ENCODE data around the gene RPS6KA5.
"Not testable (repeated sequence)": the region's sequence is repeated elsewhere in the genome, so short reads cannot be mapped to it uniquely, and the experiment has no call there.

The RPS6KA5 gene

DNA sequence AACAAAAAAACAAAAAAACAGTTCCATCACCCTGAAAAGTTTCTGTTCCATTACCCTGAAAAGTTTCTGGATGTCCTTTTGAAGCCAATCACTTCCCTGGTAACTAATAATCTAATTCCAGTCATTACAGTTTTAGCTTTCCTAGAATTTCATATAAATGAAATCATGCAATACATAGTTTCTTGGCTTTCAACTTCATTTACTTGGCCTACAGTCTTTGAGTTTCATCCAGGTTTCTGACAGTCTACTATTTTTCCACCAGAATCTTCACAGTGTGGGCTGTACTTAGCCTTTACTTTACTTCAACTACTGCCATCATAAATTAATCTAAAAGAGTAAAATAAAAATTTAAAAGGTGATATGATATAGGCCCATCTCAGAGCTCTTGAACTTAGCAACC, 55.5 kb downstream of the RPS6KA5 start:
- Mint-ChIP-seq H3K27ac (no peak overlapping the region), H3K4me1 (peaks cover 20 to 42% of the 10 kb centered on the region in 2 donors), H3K4me3 (no peak overlapping the region)

DNA sequence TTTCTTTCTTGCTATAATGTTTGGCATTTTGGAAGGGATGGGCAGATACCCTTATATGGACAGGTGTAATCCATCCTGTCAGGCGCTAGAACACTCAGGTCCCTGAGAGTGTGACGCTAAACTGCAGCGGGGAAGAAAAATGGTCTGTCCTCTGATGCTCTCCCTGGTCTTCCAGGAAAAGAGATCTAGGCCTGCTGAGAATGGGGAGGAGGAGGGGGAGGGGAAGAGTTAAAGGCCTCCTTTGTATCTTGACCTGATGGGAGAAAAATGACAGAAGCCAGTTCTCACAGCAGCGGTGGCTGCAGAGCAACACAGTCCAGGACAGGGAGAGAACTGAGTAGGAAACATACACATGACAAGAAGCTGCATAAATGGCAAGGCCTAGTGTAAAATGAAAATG, 61.1 kb downstream of the RPS6KA5 start:
- no peak for ATAC-seq (replicated peaks)
- Mint-ChIP-seq H3K4me1 (peaks cover 11 to 31% of the 10 kb centered on the region in 2 donors), H3K4me3 (no peak overlapping the region), H3K36me3 (no peaks in the 10 kb centered on the region), H3K9me3 (no peaks in the 10 kb centered on the region), H3K27ac (no peak overlapping the region), H3K27me3 (no peaks in the 10 kb centered on the region)
- DNase-seq: no peak

More for the DNA sequence above, 55.5 kb downstream of the RPS6KA5 start:
- H3K36me3 Mint-ChIP-seq: no peaks in the 10 kb centered on the region
- DNase-seq: no peak
- ATAC-seq (replicated peaks): no peak
- no peaks in the 10 kb centered on the region for H3K9me3 Mint-ChIP-seq
- no peaks in the 10 kb centered on the region for H3K27me3 Mint-ChIP-seq

DNA sequence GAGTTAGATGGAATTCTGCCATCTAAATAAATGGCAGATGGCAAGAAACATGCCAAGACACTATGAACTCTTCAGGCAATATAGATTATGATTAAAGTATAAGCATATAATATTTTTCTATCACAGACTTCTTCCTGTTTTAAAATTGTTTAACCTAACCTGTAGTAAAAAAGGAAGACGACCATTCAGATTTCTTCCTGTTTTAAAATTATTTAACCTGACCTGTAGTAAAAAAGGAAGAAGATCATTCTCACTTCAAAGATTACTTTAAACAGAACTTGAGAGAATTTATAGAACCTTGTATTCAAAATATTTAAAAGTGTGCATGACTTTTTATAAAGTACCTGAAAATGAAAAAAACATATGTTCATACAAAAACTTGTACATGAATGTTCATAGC, 63.5 kb downstream of the RPS6KA5 start:
- H3K27ac Mint-ChIP-seq: no peak overlapping the region
- ATAC-seq (replicated peaks): no peak

DNA sequence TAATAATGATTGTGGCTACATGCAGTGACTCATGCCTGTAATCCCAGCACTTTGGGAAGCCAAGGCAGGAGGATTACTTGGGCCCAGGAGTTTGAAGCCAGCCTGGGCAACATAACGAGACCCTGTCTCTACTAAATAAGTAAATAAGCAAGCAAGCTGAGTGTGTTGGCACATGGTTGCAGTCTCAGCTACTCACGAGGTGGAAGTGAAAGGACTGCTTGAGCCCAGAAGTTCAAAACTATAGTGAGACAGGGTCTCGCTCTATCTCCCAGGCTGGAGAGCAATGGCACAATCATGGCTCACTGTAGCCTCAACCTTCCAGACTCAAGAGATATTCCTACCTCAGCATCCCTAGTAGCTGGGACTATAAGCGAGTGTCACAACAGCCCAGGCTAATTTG, 64.7 kb downstream of the RPS6KA5 start:
- Mint-ChIP-seq H3K4me3 (no peak overlapping the region), H3K36me3 (peaks cover 0 to 3% of the 10 kb centered on the region in 2 donors), H3K9me3 (no peaks in the 10 kb centered on the region), H3K4me1 (peaks cover 24 to 48% of the 10 kb centered on the region in 2 donors), H3K27ac (peak overlapping the region; percentile 81), H3K27me3 (no peaks in the 10 kb centered on the region)
- DNase-seq (no peak), ATAC-seq (replicated peaks) (peak; percentile 64 to 72)

More for the DNA sequence above, 63.5 kb downstream of the RPS6KA5 start:
- peaks cover 18 to 38% of the 10 kb centered on the region in 2 donors for H3K4me1 Mint-ChIP-seq
- H3K9me3 Mint-ChIP-seq: no peaks in the 10 kb centered on the region
- H3K36me3 Mint-ChIP-seq: no peaks in the 10 kb centered on the region
- H3K27me3 Mint-ChIP-seq: no peaks in the 10 kb centered on the region
- no peak overlapping the region for H3K4me3 Mint-ChIP-seq
- DNase-seq: no peak

DNA sequence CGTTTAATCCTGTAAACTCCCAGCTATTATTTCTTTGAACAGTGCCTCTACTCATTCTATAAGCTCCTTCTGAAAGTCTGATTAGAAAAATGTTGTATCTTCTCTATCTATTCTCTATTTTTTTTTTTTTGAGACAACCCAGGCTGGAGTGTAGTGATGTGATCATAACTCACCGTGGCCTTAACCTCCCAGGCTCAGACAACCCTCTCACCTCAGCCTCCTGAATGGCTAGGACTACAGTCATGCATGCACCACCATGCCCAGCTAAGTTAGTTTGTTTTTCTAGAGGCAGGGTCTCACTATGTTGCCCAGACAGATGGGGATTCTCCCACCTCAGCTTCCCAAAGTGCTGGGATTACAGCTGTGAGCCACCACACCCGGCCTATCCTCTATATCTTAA, 66.6 kb downstream of the RPS6KA5 start:
- no peaks in the 10 kb centered on the region for H3K9me3 Mint-ChIP-seq
- H3K4me3 Mint-ChIP-seq: no peak overlapping the region
- H3K27me3 Mint-ChIP-seq: no peaks in the 10 kb centered on the region
- H3K4me1 Mint-ChIP-seq: peaks cover 22 to 43% of the 10 kb centered on the region in 2 donors
- H3K36me3 Mint-ChIP-seq: peaks cover 2 to 7% of the 10 kb centered on the region in 2 donors
- no peak overlapping the region for H3K27ac Mint-ChIP-seq
- ATAC-seq (replicated peaks) (no peak), DNase-seq (no peak)

DNA sequence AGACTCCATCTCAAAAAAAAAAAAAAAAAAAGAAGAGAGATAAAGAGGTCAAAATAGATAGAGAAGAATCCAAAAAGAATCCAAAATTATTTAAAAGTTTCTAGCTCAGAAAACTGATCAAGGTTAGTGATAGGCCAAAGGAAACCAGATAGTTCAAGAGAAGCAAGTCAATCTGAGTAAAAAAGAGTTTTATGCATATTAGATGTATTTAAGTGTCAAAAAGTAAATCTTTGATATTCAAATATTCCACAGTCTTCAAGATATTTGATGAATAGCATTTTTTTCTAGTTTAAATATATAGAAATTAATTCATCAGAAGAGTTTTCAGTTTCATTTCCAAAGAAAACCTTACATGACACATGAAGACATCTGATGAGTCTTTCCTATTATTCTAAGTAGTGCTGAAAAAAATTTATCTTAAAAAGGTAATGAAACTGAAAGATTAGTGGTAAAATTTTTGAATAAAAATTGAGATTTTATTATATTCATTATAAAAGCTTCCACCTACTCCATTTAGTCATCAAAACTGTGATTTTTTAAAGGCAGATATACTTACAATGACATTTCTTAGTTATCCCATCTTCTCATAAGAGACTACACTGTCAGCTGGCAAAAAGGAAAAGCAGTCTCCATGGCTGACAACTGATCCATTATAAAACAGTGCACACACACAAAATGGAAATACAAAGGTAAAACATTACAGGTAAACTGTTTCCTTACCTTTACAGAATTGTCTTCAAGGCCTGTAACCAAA, 68.6 kb downstream of the RPS6KA5 start:
- Mint-ChIP-seq H3K36me3 (peaks cover 2 to 7% of the 10 kb centered on the region in 2 donors), H3K27ac (peak overlapping the region; percentile 42), H3K27me3 (no peaks in the 10 kb centered on the region), H3K9me3 (no peaks in the 10 kb centered on the region), H3K4me3 (no peak overlapping the region), H3K4me1 (peaks cover 18 to 32% of the 10 kb centered on the region in 2 donors)
- DNase-seq: no peak
- peak in 1 of 2 donors; percentile 46 for ATAC-seq (replicated peaks)

DNA sequence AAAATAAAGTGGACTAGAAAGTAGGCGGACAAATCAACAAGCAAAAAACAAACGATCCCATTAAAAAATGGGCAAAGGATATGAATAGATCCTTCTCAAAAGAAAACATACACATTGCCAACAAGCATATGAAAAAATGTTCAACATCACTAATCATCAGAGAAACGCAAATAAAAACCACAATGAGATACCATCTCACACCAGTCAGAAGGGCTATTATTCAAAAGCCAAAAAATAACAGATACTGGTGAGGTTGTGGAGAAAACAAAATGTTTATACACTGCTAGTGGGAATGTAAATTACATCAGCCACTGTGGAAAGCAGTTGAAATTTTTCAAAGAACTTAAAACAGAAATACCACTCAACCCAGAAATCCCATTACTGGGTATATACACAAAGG, 70.3 kb downstream of the RPS6KA5 start:
- Mint-ChIP-seq H3K27me3 (no peaks in the 10 kb centered on the region), H3K36me3 (peaks cover 2 to 7% of the 10 kb centered on the region in 2 donors), H3K27ac (no peak overlapping the region), H3K9me3 (no peaks in the 10 kb centered on the region), H3K4me3 (no peak overlapping the region), H3K4me1 (peaks cover 27 to 43% of the 10 kb centered on the region in 2 donors)
- DNase-seq: no peak
- no peak for ATAC-seq (replicated peaks)

DNA sequence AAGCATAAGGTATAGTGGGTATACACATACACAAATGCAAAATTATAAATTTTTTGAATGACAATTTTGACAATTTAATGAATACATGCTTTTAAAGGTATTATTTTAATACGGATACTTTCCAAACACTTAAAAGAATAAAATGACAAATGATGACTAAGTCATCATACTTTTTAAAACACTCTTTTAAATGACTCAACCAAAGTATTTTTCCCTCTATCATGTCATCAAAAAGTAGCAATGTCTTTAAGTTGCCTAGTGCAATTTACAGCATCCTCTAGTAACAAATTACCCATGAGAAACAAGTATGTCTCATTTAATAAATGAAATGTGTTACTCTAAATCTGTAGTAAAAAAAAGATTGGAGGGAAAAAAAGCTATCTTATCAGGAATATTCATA, 73.3 kb downstream of the RPS6KA5 start:
- no peak overlapping the region for H3K4me3 Mint-ChIP-seq
- H3K9me3 Mint-ChIP-seq: no peaks in the 10 kb centered on the region
- H3K27ac Mint-ChIP-seq: no peak overlapping the region
- peaks cover 25 to 37% of the 10 kb centered on the region in 2 donors for H3K4me1 Mint-ChIP-seq
- DNase-seq (no peak), ATAC-seq (replicated peaks) (no peak)
- peaks cover 5 to 10% of the 10 kb centered on the region in 2 donors for H3K36me3 Mint-ChIP-seq
- no peaks in the 10 kb centered on the region for H3K27me3 Mint-ChIP-seq

DNA sequence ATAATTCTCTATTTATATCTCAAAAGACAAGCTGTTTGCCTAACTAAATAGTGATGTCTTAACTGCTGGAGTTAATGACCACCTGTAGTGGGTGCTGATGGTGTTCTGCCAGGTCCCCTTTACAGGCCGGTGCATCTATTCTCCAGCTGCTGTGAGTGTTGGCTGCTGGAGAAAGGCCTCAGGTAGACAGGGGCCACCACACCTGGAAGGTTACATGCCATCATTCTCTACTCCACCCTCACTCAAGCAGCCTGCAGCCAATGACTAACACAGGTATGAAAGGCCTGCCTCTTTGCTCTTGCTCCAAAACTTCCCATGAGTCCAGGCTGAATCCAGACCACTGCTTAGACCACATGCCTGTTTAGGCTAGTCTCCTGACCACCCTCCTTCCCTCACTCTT, 73.9 kb downstream of the RPS6KA5 start:
- peak; percentile 27 to 57 for ATAC-seq (replicated peaks)
- H3K4me3 Mint-ChIP-seq: no peak overlapping the region
- H3K9me3 Mint-ChIP-seq: no peaks in the 10 kb centered on the region

DNA sequence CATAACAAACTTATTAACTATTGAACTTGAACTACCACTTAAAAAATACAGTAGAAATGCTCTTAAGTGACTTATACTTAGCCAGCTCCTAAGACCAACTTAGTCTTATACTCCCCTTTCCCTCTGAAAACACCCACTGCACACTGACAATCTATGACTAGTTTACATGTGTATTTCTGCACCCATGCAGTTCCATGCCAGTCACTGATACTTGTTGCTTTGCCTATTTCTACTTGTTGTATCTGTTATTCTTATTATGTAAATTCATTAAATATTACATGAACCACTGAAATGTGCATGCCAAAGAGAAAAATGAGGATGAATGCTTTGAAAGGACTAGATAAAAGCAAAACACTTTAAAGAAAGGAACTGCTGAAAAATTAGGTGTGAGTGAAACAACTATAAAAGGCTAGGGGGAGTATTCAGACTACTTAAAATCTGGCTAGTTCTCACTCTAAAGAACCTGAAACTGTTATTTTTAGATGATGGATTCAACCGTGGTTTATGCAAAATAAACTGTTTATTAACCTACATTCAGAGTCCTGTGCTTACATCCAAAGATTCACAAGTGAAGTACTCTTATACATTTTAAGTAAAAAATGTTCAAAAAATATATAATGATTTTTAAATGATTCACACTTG, 74.7 kb downstream of the RPS6KA5 start:
- peak; percentile 45 to 48 for ATAC-seq (replicated peaks)

More for the DNA sequence above, 73.9 kb downstream of the RPS6KA5 start:
- no peak for DNase-seq
- peak overlapping the region; percentile 66 for H3K27ac Mint-ChIP-seq
- H3K27me3 Mint-ChIP-seq: no peaks in the 10 kb centered on the region
- H3K4me1 Mint-ChIP-seq: peaks cover 24 to 32% of the 10 kb centered on the region in 2 donors
- H3K36me3 Mint-ChIP-seq: peaks cover 5 to 10% of the 10 kb centered on the region in 2 donors

DNA sequence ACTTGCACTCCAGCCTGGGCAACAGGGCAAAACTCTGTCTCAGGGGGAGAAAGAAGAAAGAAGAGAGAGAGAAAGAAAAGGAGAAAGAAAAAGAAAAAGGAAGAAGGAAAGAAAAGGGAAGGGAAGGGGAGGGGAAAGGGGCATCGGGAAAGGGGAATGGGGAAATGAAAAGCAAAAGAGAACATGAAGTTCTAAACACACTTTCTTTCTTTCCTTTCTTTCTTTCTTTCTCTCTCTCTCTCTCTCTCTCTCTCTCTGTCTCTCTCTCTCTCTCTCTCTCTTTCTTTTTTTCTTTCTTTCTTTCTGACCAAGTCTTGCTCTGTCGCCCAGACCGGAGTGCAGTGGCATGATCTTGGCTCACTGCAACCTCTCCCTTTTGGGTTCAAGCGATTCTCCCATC, 76.9 kb downstream of the RPS6KA5 start:
- ATAC-seq (replicated peaks): no peak
- Mint-ChIP-seq H3K4me3 (no peak overlapping the region), H3K9me3 (no peaks in the 10 kb centered on the region), H3K36me3 (peaks cover 2 to 3% of the 10 kb centered on the region in 2 donors), H3K27ac (no peak overlapping the region), H3K27me3 (no peaks in the 10 kb centered on the region), H3K4me1 (peaks cover 12 to 21% of the 10 kb centered on the region in 2 donors)
- no peak for DNase-seq

More for the DNA sequence above, 74.7 kb downstream of the RPS6KA5 start:
- H3K27me3 Mint-ChIP-seq: no peaks in the 10 kb centered on the region
- DNase-seq: no peak
- H3K4me1 Mint-ChIP-seq: peaks cover 17 to 24% of the 10 kb centered on the region in 2 donors
- no peak overlapping the region for H3K4me3 Mint-ChIP-seq
- peaks cover 5 to 6% of the 10 kb centered on the region in 2 donors for H3K36me3 Mint-ChIP-seq
- no peaks in the 10 kb centered on the region for H3K9me3 Mint-ChIP-seq
- no peak overlapping the region for H3K27ac Mint-ChIP-seq

DNA sequence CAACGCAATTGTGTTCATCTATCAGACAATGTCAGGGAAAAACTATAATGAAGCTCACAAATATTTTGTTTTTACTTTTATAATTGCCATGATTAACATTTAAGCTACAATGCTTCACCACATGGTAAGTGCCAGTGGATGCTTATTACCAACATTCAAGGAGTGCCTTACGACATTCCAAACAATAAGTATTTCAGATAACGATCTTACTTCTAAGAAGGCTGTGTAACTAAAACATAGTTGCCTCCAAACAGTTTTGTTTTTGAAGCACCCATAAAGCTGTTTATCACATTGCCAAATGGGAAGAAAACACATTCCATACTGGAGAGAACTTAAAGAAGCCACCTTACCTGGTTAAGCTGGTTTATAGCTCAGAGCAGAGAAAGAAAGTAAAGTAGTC, 78.8 kb downstream of the RPS6KA5 start:
- DNase-seq: no peak
- no peak overlapping the region for H3K27ac Mint-ChIP-seq
- no peak overlapping the region for H3K4me3 Mint-ChIP-seq
- peaks cover 7 to 10% of the 10 kb centered on the region in 2 donors for H3K36me3 Mint-ChIP-seq
- H3K27me3 Mint-ChIP-seq: no peaks in the 10 kb centered on the region
- H3K9me3 Mint-ChIP-seq: no peaks in the 10 kb centered on the region
- H3K4me1 Mint-ChIP-seq: peaks cover 11 to 18% of the 10 kb centered on the region in 2 donors
- ATAC-seq (replicated peaks): no peak

DNA sequence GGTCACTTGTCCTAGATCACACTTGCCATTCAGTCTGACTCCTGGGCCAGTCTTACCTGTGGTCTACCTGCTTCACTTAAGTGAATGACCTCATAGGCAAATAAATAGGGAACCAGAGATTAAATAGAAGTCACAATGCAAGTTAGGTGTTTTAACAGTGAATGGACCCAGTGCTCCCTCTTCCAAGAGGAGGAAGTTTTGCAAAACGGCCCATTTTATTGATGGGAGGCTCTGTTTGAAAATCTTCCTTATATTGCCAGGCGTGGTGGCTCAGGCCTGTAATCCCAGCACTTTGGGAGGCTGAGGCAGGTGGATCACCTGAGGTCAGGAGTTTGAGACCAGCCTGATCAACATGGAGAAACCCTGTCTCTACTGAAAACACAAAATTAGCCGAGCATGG, 79.8 kb downstream of the RPS6KA5 start:
- H3K4me3 Mint-ChIP-seq; H3K9me3 Mint-ChIP-seq; ATAC-seq (replicated peaks); H3K27me3 Mint-ChIP-seq; DNase-seq; H3K36me3 Mint-ChIP-seq: not testable (repeated sequence)
- Mint-ChIP-seq H3K4me1 (peaks cover 6 to 12% of the 10 kb centered on the region in 2 donors), H3K27ac (peak overlapping the region; percentile 59)

DNA sequence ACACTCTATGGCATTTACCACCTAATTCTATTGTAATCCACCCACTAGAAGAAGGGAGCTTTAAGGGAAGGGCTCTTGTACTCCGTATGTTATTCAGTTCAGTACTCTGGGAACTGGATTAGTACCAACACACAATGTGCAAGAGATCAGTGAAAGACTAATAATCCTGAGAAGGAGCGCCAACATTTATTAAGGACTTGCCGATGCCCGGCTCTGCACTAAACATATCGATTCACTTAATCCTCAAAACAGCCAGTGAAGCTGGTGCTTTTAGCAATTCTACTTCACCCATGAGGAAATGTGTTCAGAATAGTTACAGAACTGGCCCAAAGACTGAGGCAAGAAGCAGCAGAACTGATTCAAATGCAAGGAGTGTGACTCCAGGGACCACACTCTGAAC, 80.9 kb downstream of the RPS6KA5 start:
- no peak overlapping the region for H3K27ac Mint-ChIP-seq

DNA sequence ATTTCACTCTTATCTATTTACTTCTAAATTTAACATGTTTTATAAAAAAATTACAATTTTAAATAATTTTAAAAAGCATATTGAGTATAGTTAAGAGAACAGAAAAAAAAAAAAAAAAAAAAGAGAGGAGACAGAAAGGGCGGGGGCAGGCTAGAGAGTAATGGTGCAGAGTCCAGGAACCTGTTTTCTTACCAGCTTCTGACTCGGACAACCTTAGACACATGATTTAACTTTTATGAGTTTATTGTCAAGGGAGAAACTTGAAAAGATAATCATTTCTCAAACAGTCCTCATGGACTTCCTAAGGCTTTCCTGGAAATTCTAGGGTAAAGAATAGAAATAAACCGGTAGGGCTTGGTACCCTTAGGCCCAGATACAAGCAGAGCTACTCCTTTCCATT, 84.3 kb downstream of the RPS6KA5 start:
- no peaks in the 10 kb centered on the region for H3K27me3 Mint-ChIP-seq
- no peaks in the 10 kb centered on the region for H3K9me3 Mint-ChIP-seq
- H3K4me3 Mint-ChIP-seq: no peak overlapping the region
- DNase-seq: no peak
- H3K36me3 Mint-ChIP-seq: peaks cover 7% of the 10 kb centered on the region in 2 donors
- no peak for ATAC-seq (replicated peaks)
- H3K27ac Mint-ChIP-seq: no peak overlapping the region
- H3K4me1 Mint-ChIP-seq: peaks cover 2 to 5% of the 10 kb centered on the region in 2 donors

More for the DNA sequence above, 80.9 kb downstream of the RPS6KA5 start:
- ATAC-seq (replicated peaks) (no peak), DNase-seq (no peak)
- Mint-ChIP-seq H3K36me3 (peaks cover 8 to 10% of the 10 kb centered on the region in 2 donors), H3K27me3 (no peaks in the 10 kb centered on the region), H3K4me1 (peaks cover 3 to 11% of the 10 kb centered on the region in 2 donors), H3K9me3 (no peaks in the 10 kb centered on the region), H3K4me3 (no peak overlapping the region)
